Pancreas (tissue), 10 donors: Measurements from ENCODE around the gene ENDOG. TPM values are rescaled to one million over a fixed set of nuclear protein-coding genes. Genes with fewer than 3 reads are reported as not detected.
A peak's percentile ranks its signal among the peaks of the same experiment; 100 is the strongest.

Source experiments
- ATAC-seq, 4 donors: fragments of 200-7000 bp; cut with Tn5 transposase; one replicate each; pipeline versions ENCODE4 v1.8.0 to v1.9.1; 2020; ENCODE audit warnings: mild to moderate bottlenecking in 4 of 4, moderate library complexity in 4 of 4
- DNase-seq, 6 donors: peaks; one replicate each; pipeline ENCODE4 v3.0.0-alpha.2; 2020
- FAIRE-seq: peaks from 2 replicates; lab custom pipeline; 2012; peaks lifted over from hg19 to GRCh38; lab: Jason Lieb, UNC
- H3K27ac ChIP-seq, 4 donors: fragments of 200-600 bp; sonication (generic); 1 replicate in 3 of 4; 2 replicates in 1 of 4; pipeline versions ENCODE4 v1.5.0 to v1.8.0; 2020
- H3K27me3 ChIP-seq, 4 donors: fragments of 200-600 bp; one replicate each; pipeline ENCODE4 v1.8.0; 2021
- H3K36me3 ChIP-seq, 3 donors: fragments of 200-600 bp; sonication (generic) in 1 of 3; one replicate each; pipeline versions ENCODE4 v1.5.0 to v1.8.0; 2020 to 2021
- H3K4me1 ChIP-seq, 3 donors: fragments of 200-600 bp; one replicate each; pipeline ENCODE4 v1.8.0; 2021
- H3K4me3 ChIP-seq, 4 donors: fragments of 200-600 bp; sonication (generic) in 2 of 4; one replicate each; pipeline versions ENCODE4 v1.5.0 to v1.8.0; 2020 to 2021
- H3K9me3 ChIP-seq, 4 donors: fragments of 200-600 bp; one replicate each; pipeline ENCODE4 v1.8.0; 2021
- WGBS, 2 donors: extraction: QIAGEN DNeasy Blood & Tissue Kit; methylation state at CpG; one replicate each; pipeline ENCODE4 v1.1.7; 2013; 5-methylcytosine and 5-hydroxymethylcytosine counted together
- intact Hi-C, 3 donors: fragments of 100-400 bp; cut with DNase I; formaldehyde crosslinking; loops; one replicate each; pipeline versions ENCODE4 v1.11.1 to v1.14.2; 2022
- polyA plus RNA-seq, 2 donors: library from polyadenylated mRNA; stranded (reverse); fragments of 200-250 nt; gene quantifications; one replicate each; pipeline ENCODE4 v1.2.3, GENCODE V29; 2013
- total RNA-seq, 6 donors: library from RNA; stranded (reverse); fragmentation: NEBNext Ultra II Directional in 4 of 6; extraction: Animal tissue kit (Norgen Biotek cat#: 25700) in 4 of 6; gene quantifications; one replicate each; pipeline versions ENCODE4 v1.2.1 to v1.2.4, GENCODE V29; 2021 to 2023
- TF ChIP-seq, protein P1 (sequence below), 4 donors: fragments of 200-600 bp; sonication (generic) in 3 of 4; IDR thresholded peaks; one replicate each; pipeline versions ENCODE4 v1.5.0 to v1.8.0; 2021; ENCODE audit warnings: antibody characterized with exemption in 4 of 4
- donor health status: healthy with polysubstance abuse.
- donor health status: DM: no; HTN: no; CAD: no; lungs with moderate emphysema.
- donor health status: DM: no; HTN: no; CAD: no.
- donor health status: control.
- donor health status: control.
- donor health status: Bipolar disorder and iron deficiency.
- donor health status: DM: yes; HTN: yes; CAD: no.
- donor health status: DM: no; HTN: no; CAD: no.
- donor health status: DM: no; HTN: no; CAD: no.
- donor health status: DM: yes; HTN: yes; CAD: no.

The ENDOG gene
- total and polyA plus RNA-seq, 8 donors, result 12.2 to 23.0 (median 14.3) TPM

GRCh38 chr9:128782669-128783068 is 35.6 kb upstream of the ENDOG start:
- no peaks in the 10 kb centered on the region for H3K36me3 ChIP-seq
- 92 to 97% methylated on average over 1 of the region's 1 CpG for WGBS, 2 donors
- TF ChIP-seq, protein P1, sequence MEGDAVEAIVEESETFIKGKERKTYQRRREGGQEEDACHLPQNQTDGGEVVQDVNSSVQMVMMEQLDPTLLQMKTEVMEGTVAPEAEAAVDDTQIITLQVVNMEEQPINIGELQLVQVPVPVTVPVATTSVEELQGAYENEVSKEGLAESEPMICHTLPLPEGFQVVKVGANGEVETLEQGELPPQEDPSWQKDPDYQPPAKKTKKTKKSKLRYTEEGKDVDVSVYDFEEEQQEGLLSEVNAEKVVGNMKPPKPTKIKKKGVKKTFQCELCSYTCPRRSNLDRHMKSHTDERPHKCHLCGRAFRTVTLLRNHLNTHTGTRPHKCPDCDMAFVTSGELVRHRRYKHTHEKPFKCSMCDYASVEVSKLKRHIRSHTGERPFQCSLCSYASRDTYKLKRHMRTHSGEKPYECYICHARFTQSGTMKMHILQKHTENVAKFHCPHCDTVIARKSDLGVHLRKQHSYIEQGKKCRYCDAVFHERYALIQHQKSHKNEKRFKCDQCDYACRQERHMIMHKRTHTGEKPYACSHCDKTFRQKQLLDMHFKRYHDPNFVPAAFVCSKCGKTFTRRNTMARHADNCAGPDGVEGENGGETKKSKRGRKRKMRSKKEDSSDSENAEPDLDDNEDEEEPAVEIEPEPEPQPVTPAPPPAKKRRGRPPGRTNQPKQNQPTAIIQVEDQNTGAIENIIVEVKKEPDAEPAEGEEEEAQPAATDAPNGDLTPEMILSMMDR (IDR thresholded peaks at IDR 0.05), result no peak
- intact Hi-C loops, result no loop called here
- no peaks in the 10 kb centered on the region for H3K4me1 ChIP-seq
- no peak for ATAC-seq
- H3K27ac ChIP-seq, result no peak overlapping the region
- H3K4me3 ChIP-seq, result no peak overlapping the region
- FAIRE-seq, result no peak
- no peaks in the 10 kb centered on the region for H3K9me3 ChIP-seq
- H3K27me3 ChIP-seq, result no peaks in the 10 kb centered on the region
- no peak for DNase-seq

- Histone ChIP-seq H3K36me3 (no peaks in the 10 kb centered on the region), H3K9me3 (no peaks in the 10 kb centered on the region), H3K27ac (no peak overlapping the region), H3K4me3 (no peak overlapping the region), H3K4me1 (peaks cover 4 to 5% (median 4%) of the 10 kb centered on the region in 3 donors), H3K27me3 (no peaks in the 10 kb centered on the region)
- intact Hi-C loops, result no loop called here
- FAIRE-seq (no peak), ATAC-seq (no peak), DNase-seq (no peak)
- TF ChIP-seq, protein P1 (IDR thresholded peaks at IDR 0.05), result no peak
- WGBS, 2 donors, result 92 to 96% methylated on average over 6 of the region's 6 CpGs
Observed at GRCh38 chr9:128785427-128785826, 32.9 kb upstream of the ENDOG start.

DNA sequence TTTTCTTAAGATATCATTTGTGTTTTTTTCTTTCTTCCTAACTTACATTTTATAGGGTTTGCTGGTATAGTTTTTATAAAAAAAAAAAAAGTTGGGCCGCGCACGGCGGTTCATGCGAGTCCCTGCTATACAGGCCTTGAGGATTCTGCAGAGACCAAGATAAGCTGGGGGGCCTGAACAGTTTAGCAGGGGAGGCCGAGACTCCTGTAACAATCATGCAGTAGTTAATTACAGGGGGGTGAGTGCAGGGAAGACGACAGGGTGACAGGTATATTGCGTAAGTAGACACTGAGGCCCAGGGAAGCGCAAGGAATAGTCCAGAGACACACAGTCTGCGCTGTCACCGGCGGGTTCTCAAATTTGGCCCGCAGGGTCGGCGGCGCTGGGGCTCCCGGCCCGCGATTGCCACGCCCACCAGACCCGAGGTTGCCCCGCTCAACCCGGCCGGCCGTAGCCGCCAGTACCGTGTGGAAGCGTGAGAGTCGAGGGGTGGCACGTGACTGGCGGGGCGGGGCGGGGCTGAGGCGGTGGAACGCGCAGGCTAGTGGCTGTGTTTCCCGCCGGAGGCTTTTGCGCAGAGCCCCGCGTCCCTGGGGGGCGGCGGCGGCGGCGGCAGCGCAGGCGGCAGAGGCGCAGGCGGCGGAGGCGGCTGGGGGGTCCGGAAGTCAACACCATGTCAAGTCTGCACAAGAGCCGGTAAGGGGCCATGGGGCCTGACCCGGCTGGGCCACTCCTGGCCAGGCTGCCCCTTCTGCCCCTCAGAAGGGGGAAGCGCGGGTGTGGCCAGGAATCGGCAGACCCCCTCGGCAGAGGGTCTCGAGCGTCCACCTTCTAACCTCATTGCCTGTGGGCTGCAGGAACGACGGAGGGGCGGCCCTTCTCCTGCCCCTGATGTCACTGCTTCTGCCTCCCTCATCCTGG is 31.4 kb upstream of the ENDOG start, which contains the start of gene TBC1D13:
TSS of gene TBC1D13 (plus strand) at position 573 of the 921 bp plus-strand sequence. CDS start at position 674, 101 bp downstream.
- H3K36me3 ChIP-seq, result no peaks in the 10 kb centered on the region
- TF ChIP-seq, protein P1 (IDR thresholded peaks at IDR 0.05), result no peak
- no peak for FAIRE-seq
- peaks cover 4 to 5% (median 4%) of the 10 kb centered on the region in 3 donors for H3K4me1 ChIP-seq
- peak; percentile 98 to 100 (median 99) for ATAC-seq
- intact Hi-C loops, result no loop called here
- no peaks in the 10 kb centered on the region for H3K9me3 ChIP-seq
- H3K4me3 ChIP-seq, result peak within 1 kb of the TSS; percentile 84 to 100 (median 98)
- H3K27ac ChIP-seq, result peak within 1 kb of the TSS; percentile 78 to 82 (median 81)
- DNase-seq, result peak; percentile 85 to 95 (median 90)
- H3K27me3 ChIP-seq, result no peaks in the 10 kb centered on the region
- WGBS, 2 donors, result 7 to 8% methylated on average over 58 to 64 of the region's 64 CpGs

GRCh38 chr9:128787659-128788058 is 30.6 kb upstream of the ENDOG start:
- FAIRE-seq (no peak), DNase-seq (peak in 1 of 6 donors; percentile 26), ATAC-seq (peak; percentile 30 to 52 (median 44))
- peaks cover 4 to 7% (median 4%) of the 10 kb centered on the region in 3 donors for H3K4me1 ChIP-seq
- TF ChIP-seq, protein P1 (IDR thresholded peaks at IDR 0.05), result no peak
- intact Hi-C loops, result no loop called here
- H3K36me3 ChIP-seq, result peaks cover 0 to 4% (median 0%) of the 10 kb centered on the region in 3 donors
- H3K27me3 ChIP-seq, result no peaks in the 10 kb centered on the region
- H3K27ac ChIP-seq, result peak overlapping the region; percentile 78 to 82 (median 81)
- H3K9me3 ChIP-seq, result no peaks in the 10 kb centered on the region
- H3K4me3 ChIP-seq, result peak overlapping the region; percentile 84 to 100 (median 98)
- WGBS, 2 donors, result 2 to 3% methylated on average over 7 of the region's 7 CpGs
